CD1c-positive myeloid dendritic cell (primary cell): ENCODE measurements around the gene SH3GL3.

Experiments used
- DNase-seq: peaks from one replicate; pipeline ENCODE4 v3.0.0-alpha.2; 2016; ENCODE audit errors: extremely low spot score

The SH3GL3 gene

GRCh38 chr15:83462953-83463433 is 15.9 kb downstream of the SH3GL3 start:
- DNase-seq, result no peak

- DNase-seq, result no peak
These were observed 23.7 kb downstream of the SH3GL3 start for GRCh38 chr15:83470887-83471286.

- no peak for DNase-seq
These were observed 24.2 kb downstream of the SH3GL3 start for GRCh38 chr15:83471307-83471866.

- DNase-seq, result no peak
These were observed 25.0 kb downstream of the SH3GL3 start for GRCh38 chr15:83472151-83472550.

- no peak for DNase-seq
These were observed 25.7 kb downstream of the SH3GL3 start for GRCh38 chr15:83472797-83473196.

GRCh38 chr15:83474578-83474977 is 27.4 kb downstream of the SH3GL3 start:
- DNase-seq, result no peak

GRCh38 chr15:83475551-83475950 is 28.4 kb downstream of the SH3GL3 start:
- DNase-seq, result no peak

- no peak for DNase-seq
These were observed 28.9 kb downstream of the SH3GL3 start for GRCh38 chr15:83476066-83476465.

- DNase-seq, result no peak
These were observed 29.6 kb downstream of the SH3GL3 start for GRCh38 chr15:83476708-83477107.

GRCh38 chr15:83477172-83477807 is 30.1 kb downstream of the SH3GL3 start:
- no peak for DNase-seq

GRCh38 chr15:83477808-83478537 is 30.8 kb downstream of the SH3GL3 start:
- DNase-seq, result no peak

- DNase-seq, result no peak
These were observed 36.5 kb downstream of the SH3GL3 start for GRCh38 chr15:83483612-83484011.

- DNase-seq, result no peak
These were observed 37.5 kb downstream of the SH3GL3 start for GRCh38 chr15:83484636-83485035.

- DNase-seq, result no peak
These were observed 39.2 kb downstream of the SH3GL3 start for GRCh38 chr15:83486363-83486762.

- DNase-seq, result no peak
These were observed 40.4 kb downstream of the SH3GL3 start for GRCh38 chr15:83487519-83487918.

- no peak for DNase-seq
These were observed 42.5 kb downstream of the SH3GL3 start for GRCh38 chr15:83489690-83490089.

- DNase-seq, result no peak
These were observed 44.3 kb downstream of the SH3GL3 start for GRCh38 chr15:83491486-83491885.

- DNase-seq, result no peak
These were observed 49.6 kb downstream of the SH3GL3 start for GRCh38 chr15:83496766-83497165.

- no peak for DNase-seq
These were observed 51.2 kb downstream of the SH3GL3 start for GRCh38 chr15:83498374-83498773.

- DNase-seq, result no peak
These were observed 51.7 kb downstream of the SH3GL3 start for GRCh38 chr15:83498801-83499200.

- DNase-seq, result no peak
These were observed 52.3 kb downstream of the SH3GL3 start for GRCh38 chr15:83499476-83499875.

GRCh38 chr15:83503595-83504364 is 56.6 kb downstream of the SH3GL3 start:
- no peak for DNase-seq
